Liver (tissue), 9 donors: Measurements from ENCODE around the gene KIF18B. TPM values are rescaled to one million over a fixed set of nuclear protein-coding genes. Genes with fewer than 3 reads are reported as not detected.

Experiments
- DNase-seq: peaks from one replicate; pipeline ENCODE4 v3.0.0-alpha.2; 2017; ENCODE audit warnings: low spot score
- H3K27ac ChIP-seq, 2 donors: one replicate each; pipeline ENCODE4 v1.7.0; 2013; ENCODE audit warnings: inconsistent platforms in 2 of 2, low read length in 2 of 2, control low read depth in 1 of 2, low read depth in 1 of 2, mild to moderate bottlenecking in 1 of 2
- H3K27me3 ChIP-seq, 4 donors: one replicate each; pipeline versions ENCODE4 v1.6.1 to v1.7.0; 2013; ENCODE audit warnings: low read length in 3 of 4, inconsistent platforms in 1 of 4, mild to moderate bottlenecking in 1 of 4, moderate library complexity in 1 of 4; ENCODE audit not compliant: control insufficient read depth in 4 of 4, insufficient read depth in 4 of 4
- H3K36me3 ChIP-seq, 4 donors: one replicate each; pipeline versions ENCODE4 v1.6.1 to v1.7.0; 2013; ENCODE audit warnings: low read length in 3 of 4, mild to moderate bottlenecking in 3 of 4, low read depth in 1 of 4, moderate library complexity in 1 of 4; ENCODE audit not compliant: control insufficient read depth in 4 of 4, insufficient read depth in 3 of 4
- H3K4me1 ChIP-seq, 4 donors: one replicate each; pipeline versions ENCODE4 v1.6.1 to v1.7.0; 2013; ENCODE audit warnings: low read length in 3 of 4, mild to moderate bottlenecking in 3 of 4, moderate library complexity in 1 of 4; ENCODE audit not compliant: control insufficient read depth in 4 of 4, insufficient read depth in 4 of 4
- H3K4me3 ChIP-seq, 3 donors: one replicate each; pipeline versions ENCODE4 v1.6.1 to v1.7.0; 2013; ENCODE audit warnings: low read length in 3 of 3, control low read depth in 1 of 3, low read depth in 1 of 3, mild to moderate bottlenecking in 1 of 3
- H3K9ac ChIP-seq, 2 donors: one replicate each; pipeline ENCODE4 v1.7.0; 2013; ENCODE audit warnings: low read length in 2 of 2, mild to moderate bottlenecking in 2 of 2, moderate library complexity in 2 of 2, control low read depth in 1 of 2, low read depth in 1 of 2
- H3K9me3 ChIP-seq, 4 donors: one replicate each; pipeline versions ENCODE4 v1.6.1 to v1.7.0; 2013; ENCODE audit warnings: low read length in 3 of 4; ENCODE audit not compliant: control insufficient read depth in 4 of 4
- EGR1 ChIP-seq, 2 donors: IDR thresholded peaks; 2 replicates each; pipeline ENCODE4 v1.6.1; 2016 to 2018; ENCODE audit warnings: antibody characterized with exemption in 2 of 2, low read depth in 2 of 2
- FOXA1 ChIP-seq: IDR thresholded peaks from 2 replicates; pipeline ENCODE4 v1.6.1; 2016; ENCODE audit warnings: antibody characterized with exemption
- FOXA2 ChIP-seq: IDR thresholded peaks from 2 replicates; pipeline ENCODE4 v1.6.1; 2016; ENCODE audit warnings: antibody characterized with exemption
- GABPA ChIP-seq, 2 donors: IDR thresholded peaks in 1 of 2; conservative IDR thresholded peaks in 1 of 2; 2 replicates each; pipeline ENCODE4 v1.6.1; 2016; ENCODE audit warnings: antibody characterized with exemption in 2 of 2, mild to moderate bottlenecking in 1 of 2, moderate library complexity in 1 of 2
- HNF4A ChIP-seq, 2 donors: conservative IDR thresholded peaks; 2 replicates each; pipeline ENCODE4 v1.6.1; 2016; ENCODE audit warnings: antibody characterized with exemption in 2 of 2, mild to moderate bottlenecking in 2 of 2
- HNF4G ChIP-seq: IDR thresholded peaks from 2 replicates; pipeline ENCODE4 v1.6.1; 2016; ENCODE audit warnings: antibody characterized with exemption
- JUND ChIP-seq, 2 donors: IDR thresholded peaks; 2 replicates each; pipeline ENCODE4 v1.6.1; 2016; ENCODE audit warnings: antibody characterized with exemption in 2 of 2
- NR2F2 ChIP-seq: IDR thresholded peaks from 2 replicates; pipeline ENCODE4 v1.6.1; 2016; ENCODE audit warnings: antibody characterized with exemption
- RAD21 ChIP-seq, 2 donors: IDR thresholded peaks; 2 replicates each; pipeline ENCODE4 v1.6.1; 2016; ENCODE audit warnings: antibody characterized with exemption in 2 of 2, mild to moderate bottlenecking in 2 of 2
- RXRA ChIP-seq, 2 donors: IDR thresholded peaks; 2 replicates each; pipeline ENCODE4 v1.6.1; 2017 to 2018; ENCODE audit warnings: antibody characterized with exemption in 2 of 2, mild to moderate bottlenecking in 1 of 2
- SP1 ChIP-seq: IDR thresholded peaks from 2 replicates; pipeline ENCODE4 v1.6.1; 2018; ENCODE audit warnings: antibody characterized with exemption, mild to moderate bottlenecking
- TAF1 ChIP-seq: conservative IDR thresholded peaks from 2 replicates; pipeline ENCODE4 v1.6.1; 2016; ENCODE audit warnings: antibody characterized with exemption, mild to moderate bottlenecking
- YY1 ChIP-seq: IDR thresholded peaks from 2 replicates; pipeline ENCODE4 v1.6.1; 2016; ENCODE audit warnings: antibody characterized with exemption, mild to moderate bottlenecking
- WGBS: extraction: QIAGEN DNeasy Blood & Tissue Kit; methylation state at CpG from one replicate; pipeline ENCODE4 v1.1.7; 2013; 5-methylcytosine and 5-hydroxymethylcytosine counted together
- polyA plus RNA-seq, 2 donors: library from polyadenylated mRNA; stranded (reverse) in 1 of 2; unstranded in 1 of 2; fragments of 200-250 nt in 1 of 2; fragments of >200 nt in 1 of 2; fragmentation: Nextera tagmentation in 1 of 2; extraction: Ambion mirVana in 1 of 2; gene quantifications; one replicate each; pipeline versions ENCODE4 v1.2.1 to v1.2.3, GENCODE V29; 2013 to 2015
- total RNA-seq, 2 donors: library from RNA; depleted of rRNA; stranded (reverse); fragments of >200 nt; gene quantifications; one replicate each; pipeline ENCODE4 v1.2.3, GENCODE V29; 2014
- TF ChIP-seq, protein P1 (sequence below): IDR thresholded peaks from 2 replicates; pipeline ENCODE4 v1.6.1; 2016; ENCODE audit warnings: antibody characterized with exemption, mild to moderate bottlenecking
- TF ChIP-seq, protein P2 (sequence below): IDR thresholded peaks from 2 replicates; pipeline ENCODE4 v1.6.1; 2016; ENCODE audit warnings: antibody characterized with exemption
- TF ChIP-seq, protein P3 (sequence below): IDR thresholded peaks from 2 replicates; pipeline ENCODE4 v1.6.1; 2016; ENCODE audit warnings: antibody characterized with exemption
- TF ChIP-seq, protein P4 (sequence below): IDR thresholded peaks from 2 replicates; pipeline ENCODE4 v1.6.1; 2016; ENCODE audit warnings: antibody characterized with exemption
- TF ChIP-seq, protein P5 (sequence below): fragments of 150-350 bp; IDR thresholded peaks from 2 replicates; pipeline ENCODE4 v1.5.1; 2017; ENCODE audit warnings: improper control_type of control experiment, low read depth, low read length; ENCODE audit not compliant: missing input control
- donor health status: healthy.
- donor health status: healthy.
- donor health status: healthy.
- donor health status: healthy.
- donor health status: healthy.

Gene KIF18B
- total and polyA plus RNA-seq, 4 donors = under 0.01 to 11.9 (median 0.48) TPM

DNA sequence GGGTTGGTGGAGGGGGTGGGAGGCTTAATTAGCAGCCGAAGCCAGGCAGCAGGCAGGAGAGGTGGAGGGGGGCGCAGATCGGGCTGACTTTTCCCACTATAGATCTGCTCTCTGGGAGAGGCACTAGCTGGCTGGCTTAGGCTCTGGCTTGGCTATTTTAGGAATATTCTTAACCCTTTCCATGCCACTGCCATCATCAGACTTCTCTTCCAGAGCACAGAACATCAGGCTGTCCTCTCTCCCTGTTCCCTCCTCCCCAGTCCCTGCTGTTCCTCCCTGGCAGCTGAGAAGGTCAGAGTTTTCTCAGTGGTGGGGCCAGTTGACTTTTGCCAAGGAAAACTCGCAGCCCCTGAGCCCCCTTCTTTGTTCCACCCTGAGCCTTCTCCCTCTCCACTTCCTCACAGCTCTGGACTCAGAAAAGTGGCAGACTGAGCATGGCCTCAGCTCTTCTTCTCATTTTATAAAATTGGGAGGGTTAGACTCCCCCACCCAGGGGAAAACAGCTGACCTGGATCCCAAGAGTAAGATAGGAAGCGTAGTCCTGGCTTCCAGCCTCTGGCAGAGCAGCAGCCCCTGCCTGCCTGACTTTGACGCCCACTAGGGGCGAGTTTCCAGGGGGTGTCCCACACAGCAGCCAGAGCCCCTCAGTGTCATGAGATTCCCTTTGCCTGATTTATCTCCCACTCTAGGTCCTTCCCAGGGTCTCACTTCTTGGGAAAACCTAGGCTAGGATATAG lies 30.4 kb upstream of the KIF18B start:
- H3K27ac ChIP-seq = no peak overlapping the region
- 78% methylated on average over 7 of the region's 7 CpGs for WGBS
- DNase-seq = no peak
- H3K4me3 ChIP-seq = no peak overlapping the region
- no peaks in the 10 kb centered on the region for H3K36me3 ChIP-seq
- no peak overlapping the region for H3K9ac ChIP-seq
- H3K9me3 ChIP-seq = no peaks in the 10 kb centered on the region
- no peaks in the 10 kb centered on the region for H3K27me3 ChIP-seq
- peaks cover 7 to 19% (median 13%) of the 10 kb centered on the region in 4 donors for H3K4me1 ChIP-seq
- TF ChIP-seq GABPA (IDR thresholded peaks at IDR 0.05 in 1 of 2, conservative IDR thresholded peaks at IDR 0.05 in 1 of 2) = no peak
- TF ChIP-seq RXRA (IDR thresholded peaks at IDR 0.05) = no peak
- no peak for TF ChIP-seq FOXA1
- TF ChIP-seq NR2F2 = no peak
- no peak for TF ChIP-seq HNF4G
- TF ChIP-seq, protein P1, sequence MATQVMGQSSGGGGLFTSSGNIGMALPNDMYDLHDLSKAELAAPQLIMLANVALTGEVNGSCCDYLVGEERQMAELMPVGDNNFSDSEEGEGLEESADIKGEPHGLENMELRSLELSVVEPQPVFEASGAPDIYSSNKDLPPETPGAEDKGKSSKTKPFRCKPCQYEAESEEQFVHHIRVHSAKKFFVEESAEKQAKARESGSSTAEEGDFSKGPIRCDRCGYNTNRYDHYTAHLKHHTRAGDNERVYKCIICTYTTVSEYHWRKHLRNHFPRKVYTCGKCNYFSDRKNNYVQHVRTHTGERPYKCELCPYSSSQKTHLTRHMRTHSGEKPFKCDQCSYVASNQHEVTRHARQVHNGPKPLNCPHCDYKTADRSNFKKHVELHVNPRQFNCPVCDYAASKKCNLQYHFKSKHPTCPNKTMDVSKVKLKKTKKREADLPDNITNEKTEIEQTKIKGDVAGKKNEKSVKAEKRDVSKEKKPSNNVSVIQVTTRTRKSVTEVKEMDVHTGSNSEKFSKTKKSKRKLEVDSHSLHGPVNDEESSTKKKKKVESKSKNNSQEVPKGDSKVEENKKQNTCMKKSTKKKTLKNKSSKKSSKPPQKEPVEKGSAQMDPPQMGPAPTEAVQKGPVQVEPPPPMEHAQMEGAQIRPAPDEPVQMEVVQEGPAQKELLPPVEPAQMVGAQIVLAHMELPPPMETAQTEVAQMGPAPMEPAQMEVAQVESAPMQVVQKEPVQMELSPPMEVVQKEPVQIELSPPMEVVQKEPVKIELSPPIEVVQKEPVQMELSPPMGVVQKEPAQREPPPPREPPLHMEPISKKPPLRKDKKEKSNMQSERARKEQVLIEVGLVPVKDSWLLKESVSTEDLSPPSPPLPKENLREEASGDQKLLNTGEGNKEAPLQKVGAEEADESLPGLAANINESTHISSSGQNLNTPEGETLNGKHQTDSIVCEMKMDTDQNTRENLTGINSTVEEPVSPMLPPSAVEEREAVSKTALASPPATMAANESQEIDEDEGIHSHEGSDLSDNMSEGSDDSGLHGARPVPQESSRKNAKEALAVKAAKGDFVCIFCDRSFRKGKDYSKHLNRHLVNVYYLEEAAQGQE = no peak
- TF ChIP-seq FOXA2 = no peak
- TF ChIP-seq RAD21 (IDR thresholded peaks at IDR 0.05) = no peak
- no peak for TF ChIP-seq YY1
- TF ChIP-seq HNF4A (conservative IDR thresholded peaks at IDR 0.05) = no peak
- TF ChIP-seq EGR1 (IDR thresholded peaks at IDR 0.05; ENCODE audit: low read depth in 2 of 2) = no peak
- TF ChIP-seq TAF1 = no peak
- TF ChIP-seq SP1 = no peak
- TF ChIP-seq, protein P2, sequence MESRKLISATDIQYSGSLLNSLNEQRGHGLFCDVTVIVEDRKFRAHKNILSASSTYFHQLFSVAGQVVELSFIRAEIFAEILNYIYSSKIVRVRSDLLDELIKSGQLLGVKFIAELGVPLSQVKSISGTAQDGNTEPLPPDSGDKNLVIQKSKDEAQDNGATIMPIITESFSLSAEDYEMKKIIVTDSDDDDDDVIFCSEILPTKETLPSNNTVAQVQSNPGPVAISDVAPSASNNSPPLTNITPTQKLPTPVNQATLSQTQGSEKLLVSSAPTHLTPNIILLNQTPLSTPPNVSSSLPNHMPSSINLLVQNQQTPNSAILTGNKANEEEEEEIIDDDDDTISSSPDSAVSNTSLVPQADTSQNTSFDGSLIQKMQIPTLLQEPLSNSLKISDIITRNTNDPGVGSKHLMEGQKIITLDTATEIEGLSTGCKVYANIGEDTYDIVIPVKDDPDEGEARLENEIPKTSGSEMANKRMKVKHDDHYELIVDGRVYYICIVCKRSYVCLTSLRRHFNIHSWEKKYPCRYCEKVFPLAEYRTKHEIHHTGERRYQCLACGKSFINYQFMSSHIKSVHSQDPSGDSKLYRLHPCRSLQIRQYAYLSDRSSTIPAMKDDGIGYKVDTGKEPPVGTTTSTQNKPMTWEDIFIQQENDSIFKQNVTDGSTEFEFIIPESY = no peak
- TF ChIP-seq, protein P3, sequence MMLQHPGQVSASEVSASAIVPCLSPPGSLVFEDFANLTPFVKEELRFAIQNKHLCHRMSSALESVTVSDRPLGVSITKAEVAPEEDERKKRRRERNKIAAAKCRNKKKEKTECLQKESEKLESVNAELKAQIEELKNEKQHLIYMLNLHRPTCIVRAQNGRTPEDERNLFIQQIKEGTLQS = no peak
- TF ChIP-seq, protein P4, sequence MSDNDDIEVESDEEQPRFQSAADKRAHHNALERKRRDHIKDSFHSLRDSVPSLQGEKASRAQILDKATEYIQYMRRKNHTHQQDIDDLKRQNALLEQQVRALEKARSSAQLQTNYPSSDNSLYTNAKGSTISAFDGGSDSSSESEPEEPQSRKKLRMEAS = no peak
- TF ChIP-seq JUND (IDR thresholded peaks at IDR 0.05) = no peak
- TF ChIP-seq, protein P5, sequence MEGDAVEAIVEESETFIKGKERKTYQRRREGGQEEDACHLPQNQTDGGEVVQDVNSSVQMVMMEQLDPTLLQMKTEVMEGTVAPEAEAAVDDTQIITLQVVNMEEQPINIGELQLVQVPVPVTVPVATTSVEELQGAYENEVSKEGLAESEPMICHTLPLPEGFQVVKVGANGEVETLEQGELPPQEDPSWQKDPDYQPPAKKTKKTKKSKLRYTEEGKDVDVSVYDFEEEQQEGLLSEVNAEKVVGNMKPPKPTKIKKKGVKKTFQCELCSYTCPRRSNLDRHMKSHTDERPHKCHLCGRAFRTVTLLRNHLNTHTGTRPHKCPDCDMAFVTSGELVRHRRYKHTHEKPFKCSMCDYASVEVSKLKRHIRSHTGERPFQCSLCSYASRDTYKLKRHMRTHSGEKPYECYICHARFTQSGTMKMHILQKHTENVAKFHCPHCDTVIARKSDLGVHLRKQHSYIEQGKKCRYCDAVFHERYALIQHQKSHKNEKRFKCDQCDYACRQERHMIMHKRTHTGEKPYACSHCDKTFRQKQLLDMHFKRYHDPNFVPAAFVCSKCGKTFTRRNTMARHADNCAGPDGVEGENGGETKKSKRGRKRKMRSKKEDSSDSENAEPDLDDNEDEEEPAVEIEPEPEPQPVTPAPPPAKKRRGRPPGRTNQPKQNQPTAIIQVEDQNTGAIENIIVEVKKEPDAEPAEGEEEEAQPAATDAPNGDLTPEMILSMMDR = no peak
